Astrocyte of the cerebellum (primary cell): ENCODE data around the gene RPN2.

Experiments
- DNase-seq: peaks from one replicate; pipeline ENCODE4 v3.0.0-alpha.2; 2011; ENCODE audit warnings: low read depth
- H3K4me3 ChIP-seq: 2 replicates; pipeline ENCODE4 v1.5.1; 2011; ENCODE audit warnings: mild to moderate bottlenecking, low read depth, low read length, moderate library complexity
- in situ Hi-C: cut with HindIII; loops from 2 replicates; pipeline ENCODE4 v1.10.0; 2017; ENCODE audit warnings: low sequenced_read_pairs
- TF ChIP-seq, protein P1 (sequence below): IDR thresholded peaks from 2 replicates; pipeline ENCODE4 v1.5.1; 2012; ENCODE audit warnings: low read length, low read depth, moderate library complexity, mild to moderate bottlenecking; ENCODE audit errors: missing control alignments

RPN2 gene

DNA sequence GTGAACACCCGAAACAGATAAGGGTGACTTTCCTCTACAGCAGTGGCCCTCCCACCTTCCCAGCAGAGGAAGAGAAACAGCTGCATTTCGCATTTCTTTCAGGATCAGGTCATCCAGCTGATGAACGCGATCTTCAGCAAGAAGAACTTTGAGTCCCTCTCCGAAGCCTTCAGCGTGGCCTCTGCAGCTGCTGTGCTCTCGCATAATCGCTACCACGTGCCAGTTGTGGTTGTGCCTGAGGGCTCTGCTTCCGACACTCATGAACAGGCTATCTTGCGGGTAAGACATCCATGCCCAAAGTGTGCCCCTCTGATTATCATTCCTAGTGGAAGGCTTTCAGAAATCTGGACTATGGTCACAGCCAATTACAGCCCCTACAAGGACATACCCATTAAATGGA is 28.0 kb downstream of the RPN2 start:
- in situ Hi-C loops: no loop called here
- DNase-seq: no peak
- H3K4me3 ChIP-seq: no peak overlapping the region
- TF ChIP-seq, protein P1, sequence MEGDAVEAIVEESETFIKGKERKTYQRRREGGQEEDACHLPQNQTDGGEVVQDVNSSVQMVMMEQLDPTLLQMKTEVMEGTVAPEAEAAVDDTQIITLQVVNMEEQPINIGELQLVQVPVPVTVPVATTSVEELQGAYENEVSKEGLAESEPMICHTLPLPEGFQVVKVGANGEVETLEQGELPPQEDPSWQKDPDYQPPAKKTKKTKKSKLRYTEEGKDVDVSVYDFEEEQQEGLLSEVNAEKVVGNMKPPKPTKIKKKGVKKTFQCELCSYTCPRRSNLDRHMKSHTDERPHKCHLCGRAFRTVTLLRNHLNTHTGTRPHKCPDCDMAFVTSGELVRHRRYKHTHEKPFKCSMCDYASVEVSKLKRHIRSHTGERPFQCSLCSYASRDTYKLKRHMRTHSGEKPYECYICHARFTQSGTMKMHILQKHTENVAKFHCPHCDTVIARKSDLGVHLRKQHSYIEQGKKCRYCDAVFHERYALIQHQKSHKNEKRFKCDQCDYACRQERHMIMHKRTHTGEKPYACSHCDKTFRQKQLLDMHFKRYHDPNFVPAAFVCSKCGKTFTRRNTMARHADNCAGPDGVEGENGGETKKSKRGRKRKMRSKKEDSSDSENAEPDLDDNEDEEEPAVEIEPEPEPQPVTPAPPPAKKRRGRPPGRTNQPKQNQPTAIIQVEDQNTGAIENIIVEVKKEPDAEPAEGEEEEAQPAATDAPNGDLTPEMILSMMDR: no peak

DNA sequence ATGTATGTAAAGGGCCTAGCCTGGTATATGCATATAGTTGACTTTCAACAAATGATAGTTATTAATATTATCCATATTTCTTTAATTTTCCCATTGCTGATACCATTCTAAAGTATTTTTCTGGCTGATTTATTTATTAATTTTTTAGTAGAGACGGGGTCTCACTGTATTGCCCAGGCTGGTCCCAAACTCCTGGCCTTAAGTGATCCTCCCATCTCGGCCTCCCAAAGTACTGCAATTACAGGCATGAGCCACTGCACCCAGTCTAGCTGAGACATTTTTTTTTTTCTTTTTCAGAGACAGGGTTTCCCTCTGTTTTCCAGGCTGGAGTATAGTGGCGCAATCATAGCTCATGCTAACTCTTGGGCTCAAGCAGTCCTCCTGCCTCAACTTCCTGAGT is 30.1 kb downstream of the RPN2 start:
- in situ Hi-C loops: no loop called here
- no peak overlapping the region for H3K4me3 ChIP-seq

DNA sequence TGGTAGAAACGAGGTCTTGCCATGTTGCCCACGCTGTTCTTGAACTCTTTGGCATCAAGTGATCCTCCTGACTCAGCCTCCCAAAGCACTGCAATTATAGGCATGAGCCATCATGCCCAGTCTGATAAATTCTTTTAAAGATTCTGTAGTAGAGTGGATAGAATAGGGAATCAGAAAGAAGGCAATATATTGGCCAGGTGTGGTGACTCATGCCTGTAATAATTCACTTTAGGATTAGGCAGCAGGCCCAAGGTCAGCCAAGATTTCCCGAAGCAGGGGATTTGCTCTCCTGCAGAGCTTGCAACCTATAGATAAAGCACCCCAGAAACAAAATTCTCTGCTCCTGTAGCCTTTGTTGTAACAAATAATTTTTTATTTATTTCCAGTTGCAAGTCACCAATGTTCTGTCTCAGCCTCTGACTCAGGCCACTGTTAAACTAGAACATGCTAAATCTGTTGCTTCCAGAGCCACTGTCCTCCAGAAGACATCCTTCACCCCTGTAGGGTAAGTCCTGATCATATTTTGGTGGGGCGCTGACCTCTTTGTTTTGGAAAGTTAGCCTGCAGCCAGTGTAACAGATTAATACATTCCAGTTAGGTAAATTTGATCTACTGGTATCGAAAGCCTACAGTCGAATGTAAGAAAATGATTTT is 30.7 kb downstream of the RPN2 start:
- in situ Hi-C loops: no loop called here
- DNase-seq: no peak
- TF ChIP-seq, protein P1: no peak
- H3K4me3 ChIP-seq: no peak overlapping the region

More for the DNA sequence above, 30.1 kb downstream of the RPN2 start:
- DNase-seq: no peak
- TF ChIP-seq, protein P1: no peak

DNA sequence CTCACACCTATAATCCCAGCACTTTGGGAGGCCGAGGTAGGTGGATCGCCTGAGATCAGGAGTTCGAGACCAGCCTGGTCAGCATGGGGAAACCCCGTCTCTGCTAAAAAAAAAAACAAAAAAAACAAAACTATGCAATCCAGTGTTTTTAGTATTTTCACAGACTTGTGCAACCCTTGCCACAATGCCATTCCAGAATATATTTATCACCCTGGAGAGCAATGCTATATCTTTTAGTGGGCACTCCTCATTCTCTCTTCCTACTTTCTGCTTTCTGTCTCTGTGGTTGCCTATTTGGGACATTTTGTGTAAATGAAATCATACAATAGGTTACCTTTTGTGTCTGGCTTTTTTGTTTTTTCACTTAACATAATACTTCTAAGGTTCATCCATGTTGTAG is 39.3 kb downstream of the RPN2 start:
- TF ChIP-seq, protein P1: no peak
- DNase-seq: no peak
- H3K4me3 ChIP-seq: no peak overlapping the region
- in situ Hi-C loops: no loop called here

DNA sequence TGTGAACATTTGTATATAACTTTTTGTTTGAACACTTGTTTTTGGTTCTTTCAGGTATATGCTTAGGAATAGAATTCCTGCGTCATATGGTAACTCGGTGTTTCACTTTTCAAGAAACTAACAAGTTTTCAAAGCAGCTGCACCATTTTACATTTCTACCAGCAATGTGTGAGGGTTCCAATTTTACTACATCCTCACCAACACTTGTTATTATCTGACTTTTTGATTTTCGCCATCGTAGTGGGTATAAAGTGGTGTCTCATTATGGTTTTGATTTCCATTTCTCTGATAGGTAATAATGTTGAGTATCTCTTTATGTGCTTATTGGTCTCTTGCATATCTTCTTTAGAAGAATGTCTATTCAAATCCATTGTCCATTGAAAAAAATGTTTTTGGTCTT is 39.8 kb downstream of the RPN2 start:
- no peak overlapping the region for H3K4me3 ChIP-seq
- TF ChIP-seq, protein P1: no peak
- in situ Hi-C loops: no loop called here
- no peak for DNase-seq

DNA sequence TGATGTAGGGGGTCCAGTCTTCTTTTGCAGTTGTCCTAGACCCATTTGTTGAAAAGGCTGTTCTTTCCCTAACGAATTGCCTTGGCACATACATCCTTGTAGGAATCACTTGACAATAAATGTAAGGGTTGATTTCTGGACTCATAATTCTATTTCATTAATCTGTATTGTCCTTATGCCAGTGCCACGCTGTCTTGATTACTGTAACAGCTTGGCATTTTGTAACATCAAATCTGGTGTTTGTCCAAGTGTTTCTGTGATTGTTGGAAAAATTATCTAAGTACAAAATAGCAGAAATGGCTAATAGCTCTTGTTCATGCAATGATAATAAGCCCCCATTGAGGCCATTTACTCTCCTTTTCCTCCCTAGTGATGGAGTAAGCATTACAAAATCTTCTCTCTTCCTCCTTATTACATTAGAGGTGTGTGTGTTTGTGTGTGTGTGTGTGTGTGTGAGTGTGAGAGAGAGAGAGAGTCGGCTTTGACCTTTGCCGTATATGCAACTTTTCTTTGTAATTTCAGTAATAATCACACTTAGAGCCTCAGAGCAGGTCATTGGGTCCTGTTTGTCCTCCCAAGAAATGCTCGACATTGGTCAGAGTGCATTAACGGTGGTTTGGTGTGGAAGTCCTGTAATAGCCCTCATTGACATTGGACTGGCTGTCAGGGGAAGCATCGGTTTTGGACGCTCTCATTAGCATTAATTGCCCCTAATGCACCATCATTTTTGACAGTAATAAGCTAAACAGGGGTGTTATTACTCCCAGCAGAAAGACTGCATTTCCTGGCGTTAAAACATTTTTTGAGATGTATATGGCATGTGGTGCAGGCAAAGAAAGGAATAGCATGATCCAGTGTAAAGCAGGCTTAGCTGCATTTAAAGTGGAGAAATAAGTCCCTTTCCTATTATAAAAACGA is 40.9 kb downstream of the RPN2 start:
- H3K4me3 ChIP-seq: no peak overlapping the region
- TF ChIP-seq, protein P1: no peak
- DNase-seq: no peak
- in situ Hi-C loops: no loop called here
